Measurements from ENCODE around the gene KLHL6. TPM values are rescaled to one million over a fixed set of nuclear protein-coding genes. Genes with fewer than 3 reads are reported as not detected.

Gene KLHL6
- total RNA-seq, 2 donors from 2014 or later: 0.33 to 0.40 TPM

DNA sequence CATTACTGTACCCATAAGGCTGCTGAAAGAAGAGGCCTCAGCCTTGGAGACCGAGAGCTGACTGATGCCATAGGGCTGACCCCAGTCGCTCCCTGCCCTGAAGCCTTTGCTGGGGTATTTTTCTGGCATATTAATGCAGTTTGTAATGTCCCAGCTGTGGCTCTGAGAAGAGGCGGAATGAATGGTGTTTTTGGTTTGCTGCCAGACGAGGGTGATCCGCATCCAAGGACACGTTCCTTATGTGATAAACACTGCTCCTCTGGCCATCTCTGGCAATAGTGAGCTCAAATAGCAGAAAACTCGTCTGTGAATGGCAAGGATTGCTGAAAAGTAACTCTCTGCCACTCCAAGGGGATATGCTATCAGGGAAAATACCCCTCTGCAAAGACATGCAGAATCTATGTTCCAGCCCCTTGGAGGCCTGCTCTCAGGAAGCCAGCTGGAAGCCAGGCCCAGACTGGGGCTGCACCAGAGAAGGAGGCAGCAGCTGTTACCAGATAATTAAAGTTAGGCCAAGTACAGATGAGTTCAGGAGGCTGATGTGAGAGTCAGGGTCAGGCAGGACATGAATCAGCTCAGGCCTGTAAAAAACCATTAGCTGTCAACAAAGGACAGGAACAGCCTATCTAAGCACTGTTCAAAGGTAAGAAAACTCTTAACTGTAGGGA lies 28.9 kb upstream of the KLHL6 start:
- Mint-ChIP-seq H3K4me3 (no peak overlapping the region), H3K9me3 (no peaks in the 10 kb centered on the region), H3K36me3 (ENCODE audit: low read depth) (no peaks in the 10 kb centered on the region), H3K27me3 (ENCODE audit: insufficient read depth) (peaks cover 1% of the 10 kb centered on the region), H3K27ac (peak overlapping the region; percentile 90), H3K4me1 (peaks cover 42% of the 10 kb centered on the region)
- Histone ChIP-seq H3K4me3 (ENCODE audit: low read length) (peak overlapping the region; percentile 17), H3K9me3 (ENCODE audit: control insufficient read depth, low read length) (no peaks in the 10 kb centered on the region), H3K27me3 (ENCODE audit: control insufficient read depth, insufficient read depth, low read length, poor library complexity, severe bottlenecking) (no peaks in the 10 kb centered on the region), H3K4me1 (ENCODE audit: control insufficient read depth, insufficient read depth, low read length) (peaks cover 26% of the 10 kb centered on the region), H3K36me3 (ENCODE audit: control insufficient read depth, insufficient read depth, low read length) (no peaks in the 10 kb centered on the region), H3K9ac (ENCODE audit: extremely low read depth, low read length, poor library complexity, severe bottlenecking) (no peak overlapping the region), H3K27ac (ENCODE audit: low read depth, low read length) (peak overlapping the region; percentile 80)
- 83 to 87% methylated on average over 7 of the region's 7 CpGs for WGBS, 2 experiments (ENCODE audit: insufficient coverage in 1 of 2, insufficient read length in 1 of 2)
- peak; percentile 66 for DNase-seq
- TF ChIP-seq CTCF (conservative IDR thresholded peaks at IDR 0.05): no peak

DNA sequence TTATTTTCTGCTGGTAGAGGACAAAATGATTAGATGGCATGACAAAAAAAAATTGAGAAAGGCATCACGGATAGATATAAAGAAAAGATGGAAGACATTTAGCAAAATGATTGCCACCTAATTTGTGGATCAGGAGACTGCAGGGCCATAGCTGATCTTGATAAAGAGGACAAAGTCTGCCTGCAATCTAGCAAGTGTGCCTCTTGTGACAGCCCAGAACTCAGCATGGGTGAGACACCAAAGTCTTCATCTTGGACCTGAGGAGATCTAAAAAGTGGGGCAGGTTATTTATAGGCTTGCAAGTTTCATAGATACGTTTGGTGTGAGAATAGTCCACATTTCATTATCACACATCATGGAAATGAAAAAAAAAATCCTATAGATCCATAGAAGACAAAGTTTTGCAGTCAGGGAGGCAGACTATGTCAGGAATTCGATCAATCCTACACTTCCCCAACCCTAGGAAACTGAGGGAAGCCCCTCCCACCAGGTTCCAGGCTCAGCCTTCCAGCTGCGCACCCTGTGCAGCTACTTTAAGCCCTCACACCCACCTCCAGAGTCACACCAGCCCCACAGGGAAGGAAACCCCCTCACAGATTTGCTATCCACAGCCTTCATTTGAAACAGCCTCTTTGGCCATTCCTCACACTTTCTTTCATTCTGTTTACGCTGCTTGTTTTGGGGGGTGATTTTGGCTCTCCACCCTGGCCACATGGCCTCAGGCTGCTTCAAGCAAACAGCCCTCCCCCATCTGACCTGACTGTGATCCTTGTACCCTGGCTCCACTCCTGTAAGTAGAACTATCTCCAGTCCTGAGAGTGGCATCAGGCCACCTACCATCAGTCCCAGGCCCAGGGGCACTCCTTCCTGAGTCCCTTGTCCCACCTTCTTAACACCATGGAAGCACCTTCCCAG lies 28.1 kb upstream of the KLHL6 start:
- no peaks in the 10 kb centered on the region for H3K9me3 Mint-ChIP-seq
- DNase-seq: peak; percentile 66
- WGBS, 2 experiments (ENCODE audit: insufficient coverage in 1 of 2, insufficient read length in 1 of 2): 74 to 91% methylated on average over 2 to 4 of the region's 5 CpGs
- Histone ChIP-seq H3K4me3 (ENCODE audit: low read length) (peak overlapping the region; percentile 17), H3K27ac (ENCODE audit: low read depth, low read length) (peak overlapping the region; percentile 80), H3K27me3 (ENCODE audit: control insufficient read depth, insufficient read depth, low read length, poor library complexity, severe bottlenecking) (no peaks in the 10 kb centered on the region), H3K36me3 (ENCODE audit: control insufficient read depth, insufficient read depth, low read length) (no peaks in the 10 kb centered on the region), H3K9me3 (ENCODE audit: control insufficient read depth, low read length) (no peaks in the 10 kb centered on the region), H3K4me1 (ENCODE audit: control insufficient read depth, insufficient read depth, low read length) (peaks cover 26% of the 10 kb centered on the region), H3K9ac (ENCODE audit: extremely low read depth, low read length, poor library complexity, severe bottlenecking) (no peak overlapping the region)
- H3K27ac Mint-ChIP-seq: peak overlapping the region; percentile 90
- no peak for TF ChIP-seq CTCF (conservative IDR thresholded peaks at IDR 0.05)
- peaks cover 1% of the 10 kb centered on the region for H3K27me3 Mint-ChIP-seq (ENCODE audit: insufficient read depth)
- peak overlapping the region; percentile 6 for H3K4me3 Mint-ChIP-seq
- no peaks in the 10 kb centered on the region for H3K36me3 Mint-ChIP-seq (ENCODE audit: low read depth)
- H3K4me1 Mint-ChIP-seq: peaks cover 42% of the 10 kb centered on the region

- H3K4me1 ChIP-seq (ENCODE audit: control insufficient read depth, insufficient read depth, low read length): peaks cover 26% of the 10 kb centered on the region
- H3K9me3 Mint-ChIP-seq: no peaks in the 10 kb centered on the region
- no peaks in the 10 kb centered on the region for H3K36me3 Mint-ChIP-seq (ENCODE audit: low read depth)
- H3K4me3 ChIP-seq (ENCODE audit: low read length): no peak overlapping the region
- peaks cover 6% of the 10 kb centered on the region for H3K27me3 Mint-ChIP-seq (ENCODE audit: insufficient read depth)
- no peaks in the 10 kb centered on the region for H3K9me3 ChIP-seq (ENCODE audit: control insufficient read depth, low read length)
- TF ChIP-seq CTCF (conservative IDR thresholded peaks at IDR 0.05): no peak
- H3K36me3 ChIP-seq (ENCODE audit: control insufficient read depth, insufficient read depth, low read length): no peaks in the 10 kb centered on the region
- no peak overlapping the region for H3K9ac ChIP-seq (ENCODE audit: extremely low read depth, low read length, poor library complexity, severe bottlenecking)
- 82% methylated on average over 1 of the region's 1 CpG; no CpG with 5 or more reads in 1 of the 2 experiments for WGBS, 2 experiments (ENCODE audit: insufficient coverage in 1 of 2, insufficient read length in 1 of 2)
- DNase-seq: no peak
- no peak overlapping the region for H3K27ac Mint-ChIP-seq
- H3K27ac ChIP-seq (ENCODE audit: low read depth, low read length): no peak overlapping the region
- no peaks in the 10 kb centered on the region for H3K27me3 ChIP-seq (ENCODE audit: control insufficient read depth, insufficient read depth, low read length, poor library complexity, severe bottlenecking)
- no peak overlapping the region for H3K4me3 Mint-ChIP-seq
- peaks cover 42% of the 10 kb centered on the region for H3K4me1 Mint-ChIP-seq
These were observed 26.7 kb upstream of the KLHL6 start for GRCh38 chr3:183582161-183582560.
